Kidney epithelial cell (primary cell): ENCODE data around the gene APBB3. TPM values are rescaled to one million over a fixed set of nuclear protein-coding genes. Genes with fewer than 3 reads are reported as not detected.

Source experiments
- DNase-seq: peaks from one replicate; pipeline ENCODE4 v3.0.0-alpha.2; 2010; ENCODE audit warnings: low read depth
- H3K27me3 ChIP-seq: 2 replicates; pipeline ENCODE4 v1.6.0; 2011; ENCODE audit warnings: low read length; ENCODE audit not compliant: control insufficient read depth, insufficient read depth
- H3K36me3 ChIP-seq: 2 replicates; pipeline ENCODE4 v1.5.1; 2011; ENCODE audit warnings: low read length; ENCODE audit not compliant: control insufficient read depth, insufficient read depth
- H3K4me3 ChIP-seq: 2 replicates; pipeline ENCODE4 v1.5.1; 2011; ENCODE audit warnings: low read depth, mild to moderate bottlenecking, control low read depth, low read length
- total RNA-seq: library from RNA; depleted of rRNA; stranded (reverse); fragments of >200 nt; gene quantifications from 2 replicates; pipeline ENCODE4 v1.2.3, GENCODE V29; 2015
- TF ChIP-seq, protein P1 (sequence below): IDR thresholded peaks from 2 replicates; pipeline ENCODE4 v1.5.1; 2011; ENCODE audit warnings: mild to moderate bottlenecking, moderate library complexity, low read length, control low read depth, inconsistent platforms; ENCODE audit not compliant: insufficient read depth, poor library complexity, severe bottlenecking

Gene APBB3
- total RNA-seq, 1 donor from 2014 or later: 13.3 TPM

DNA sequence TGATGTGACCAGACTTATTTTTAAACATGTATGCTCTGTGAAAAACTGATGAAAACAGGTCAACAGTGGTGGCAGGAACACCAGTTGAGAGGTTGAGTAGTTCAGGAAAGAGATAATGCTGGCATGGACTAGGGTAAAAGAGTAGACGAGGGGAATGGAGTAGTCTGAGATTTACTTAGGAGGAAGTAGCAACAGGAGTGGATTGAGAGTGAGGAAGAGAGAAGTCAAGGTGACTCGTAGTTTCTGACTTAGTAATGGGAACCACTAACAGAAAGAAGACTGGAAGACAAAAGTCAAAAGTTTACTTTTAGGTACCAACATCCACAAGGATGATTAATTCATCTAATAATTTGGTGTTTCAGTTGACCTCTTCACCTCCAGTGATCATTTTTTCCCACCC is 10.7 kb downstream of the APBB3 start:
- Histone ChIP-seq H3K27me3 (no peaks in the 10 kb centered on the region), H3K4me3 (no peak overlapping the region), H3K36me3 (no peaks in the 10 kb centered on the region)
- TF ChIP-seq, protein P1, sequence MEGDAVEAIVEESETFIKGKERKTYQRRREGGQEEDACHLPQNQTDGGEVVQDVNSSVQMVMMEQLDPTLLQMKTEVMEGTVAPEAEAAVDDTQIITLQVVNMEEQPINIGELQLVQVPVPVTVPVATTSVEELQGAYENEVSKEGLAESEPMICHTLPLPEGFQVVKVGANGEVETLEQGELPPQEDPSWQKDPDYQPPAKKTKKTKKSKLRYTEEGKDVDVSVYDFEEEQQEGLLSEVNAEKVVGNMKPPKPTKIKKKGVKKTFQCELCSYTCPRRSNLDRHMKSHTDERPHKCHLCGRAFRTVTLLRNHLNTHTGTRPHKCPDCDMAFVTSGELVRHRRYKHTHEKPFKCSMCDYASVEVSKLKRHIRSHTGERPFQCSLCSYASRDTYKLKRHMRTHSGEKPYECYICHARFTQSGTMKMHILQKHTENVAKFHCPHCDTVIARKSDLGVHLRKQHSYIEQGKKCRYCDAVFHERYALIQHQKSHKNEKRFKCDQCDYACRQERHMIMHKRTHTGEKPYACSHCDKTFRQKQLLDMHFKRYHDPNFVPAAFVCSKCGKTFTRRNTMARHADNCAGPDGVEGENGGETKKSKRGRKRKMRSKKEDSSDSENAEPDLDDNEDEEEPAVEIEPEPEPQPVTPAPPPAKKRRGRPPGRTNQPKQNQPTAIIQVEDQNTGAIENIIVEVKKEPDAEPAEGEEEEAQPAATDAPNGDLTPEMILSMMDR: no peak
- no peak for DNase-seq

DNA sequence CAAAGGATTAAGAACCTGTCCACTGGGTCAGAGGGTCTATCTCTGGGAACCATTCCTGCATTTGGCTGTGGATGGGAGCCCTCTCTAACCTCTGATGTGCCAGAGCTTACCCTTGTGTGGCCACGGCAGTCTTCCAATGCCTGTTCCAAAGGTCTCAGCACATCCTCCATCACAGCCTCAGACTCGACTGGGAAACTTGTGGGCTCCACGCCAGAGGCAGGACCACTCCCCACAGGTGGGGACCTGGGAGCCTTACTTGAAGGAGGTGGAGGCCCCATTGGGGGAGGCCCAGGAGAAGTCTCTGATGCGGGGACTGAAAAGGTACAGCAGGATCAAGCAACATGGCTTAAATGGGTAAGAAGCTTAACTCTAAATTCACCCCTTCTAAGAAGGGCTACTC is 12.5 kb downstream of the APBB3 start:
- H3K27me3 ChIP-seq: no peaks in the 10 kb centered on the region
- no peaks in the 10 kb centered on the region for H3K36me3 ChIP-seq
- no peak for DNase-seq
- TF ChIP-seq, protein P1: no peak
- H3K4me3 ChIP-seq: no peak overlapping the region

- TF ChIP-seq, protein P1: no peak
- no peaks in the 10 kb centered on the region for H3K36me3 ChIP-seq
- DNase-seq: no peak
- H3K4me3 ChIP-seq: no peak overlapping the region
- H3K27me3 ChIP-seq: no peaks in the 10 kb centered on the region
Observed at GRCh38 chr5:140550147-140551079, 14.0 kb downstream of the APBB3 start.

GRCh38 chr5:140549237-140550144 is 14.9 kb downstream of the APBB3 start:
- H3K36me3 ChIP-seq: no peaks in the 10 kb centered on the region

GRCh38 chr5:140548791-140549190 is 15.6 kb downstream of the APBB3 start:
- Histone ChIP-seq H3K4me3 (no peak overlapping the region), H3K27me3 (no peaks in the 10 kb centered on the region), H3K36me3 (no peaks in the 10 kb centered on the region)
- DNase-seq: no peak
- TF ChIP-seq, protein P1: no peak

More at GRCh38 chr5:140549237-140550144, 14.9 kb downstream of the APBB3 start:
- no peak overlapping the region for H3K4me3 ChIP-seq
- TF ChIP-seq, protein P1: no peak
- no peak for DNase-seq
- no peaks in the 10 kb centered on the region for H3K27me3 ChIP-seq
